Measurements from ENCODE around the gene RNF214.

GRCh38 chr11:117214404-117215110 lies 17.9 kb upstream of the RNF214 start:
- no peak for TF ChIP-seq CTCF (conservative IDR thresholded peaks at IDR 0.05; ENCODE audit: low read depth, low read length)
- no peak for TF ChIP-seq EZH2 (IDR thresholded peaks at IDR 0.05; ENCODE audit: borderline replicate concordance, low read depth, low read length, poor library complexity, severe bottlenecking)
